ENCODE results near the gene SMAD6.

SMAD6 gene

GRCh38 chr15:66741646-66742045 is 39.6 kb downstream of the SMAD6 start:
- Histone ChIP-seq H3K27ac (ENCODE audit: low read length) (no peak overlapping the region), H3K36me3 (replicated peaks; ENCODE audit: insufficient read depth, low read length) (no peaks in the 10 kb centered on the region)

GRCh38 chr15:66742286-66742685 is 40.2 kb downstream of the SMAD6 start:
- no peak for DNase-seq
- Histone ChIP-seq H3K9me3 (replicated peaks; ENCODE audit: insufficient read depth, low read length) (no peaks in the 10 kb centered on the region), H3K9me2 (replicated peaks; ENCODE audit: insufficient read depth, low read length) (no peaks in the 10 kb centered on the region), H3K79me2 (ENCODE audit: low read length) (no peaks in the 10 kb centered on the region), H2AFZ (ENCODE audit: low read length) (no peak overlapping the region), H3K27me3 (replicated peaks; ENCODE audit: insufficient read depth, low read length) (no peaks in the 10 kb centered on the region), H3F3A (ENCODE audit: insufficient read depth, low read length) (no peaks in the 10 kb centered on the region), H4K20me1 (ENCODE audit: insufficient read depth, low read length) (no peaks in the 10 kb centered on the region), H3K36me3 (replicated peaks; ENCODE audit: insufficient read depth, low read length) (no peaks in the 10 kb centered on the region), H3K9ac (ENCODE audit: low read length) (no peak overlapping the region), H3K4me2 (ENCODE audit: low read depth, low read length) (no peak overlapping the region), H3K27ac (ENCODE audit: low read length) (no peak overlapping the region), H3K4me3 (ENCODE audit: low read length) (no peak overlapping the region), H3K4me1 (ENCODE audit: low read length) (no peaks in the 10 kb centered on the region)
- TF ChIP-seq EZH2 (optimal IDR thresholded peaks at IDR 0.05; ENCODE audit: low read depth, low read length) (no peak), EZH2phosphoT487 (IDR thresholded peaks at IDR 0.05; ENCODE audit: low read length) (no peak), CTCF (IDR thresholded peaks at IDR 0.05; ENCODE audit: low read length) (no peak)

More at GRCh38 chr15:66741646-66742045, 39.6 kb downstream of the SMAD6 start:
- Histone ChIP-seq H3K27me3 (replicated peaks; ENCODE audit: insufficient read depth, low read length) (no peaks in the 10 kb centered on the region), H3K9ac (ENCODE audit: low read length) (no peak overlapping the region), H3K9me3 (replicated peaks; ENCODE audit: insufficient read depth, low read length) (no peaks in the 10 kb centered on the region), H3K9me2 (replicated peaks; ENCODE audit: insufficient read depth, low read length) (no peaks in the 10 kb centered on the region), H3F3A (ENCODE audit: insufficient read depth, low read length) (no peaks in the 10 kb centered on the region), H2AFZ (ENCODE audit: low read length) (no peak overlapping the region), H4K20me1 (ENCODE audit: insufficient read depth, low read length) (no peaks in the 10 kb centered on the region), H3K4me2 (ENCODE audit: low read depth, low read length) (no peak overlapping the region), H3K79me2 (ENCODE audit: low read length) (no peaks in the 10 kb centered on the region), H3K4me1 (ENCODE audit: low read length) (no peaks in the 10 kb centered on the region), H3K4me3 (ENCODE audit: low read length) (no peak overlapping the region)
- TF ChIP-seq EZH2phosphoT487 (IDR thresholded peaks at IDR 0.05; ENCODE audit: low read length): no peak
- DNase-seq: no peak

- no peaks in the 10 kb centered on the region for H4K20me1 ChIP-seq (ENCODE audit: insufficient read depth, low read length)
- no peak overlapping the region for H3K9ac ChIP-seq (ENCODE audit: low read length)
- no peaks in the 10 kb centered on the region for H3K27me3 ChIP-seq (replicated peaks; ENCODE audit: insufficient read depth, low read length)
- DNase-seq: no peak
- no peak overlapping the region for H3K27ac ChIP-seq (ENCODE audit: low read length)
- no peaks in the 10 kb centered on the region for H3K9me2 ChIP-seq (replicated peaks; ENCODE audit: insufficient read depth, low read length)
- TF ChIP-seq CTCF (IDR thresholded peaks at IDR 0.05; ENCODE audit: low read length) (no peak), EZH2phosphoT487 (IDR thresholded peaks at IDR 0.05; ENCODE audit: low read length) (no peak), EZH2 (optimal IDR thresholded peaks at IDR 0.05; ENCODE audit: low read depth, low read length) (no peak)
- no peak overlapping the region for H3K4me2 ChIP-seq (ENCODE audit: low read depth, low read length)
- H3K4me1 ChIP-seq (ENCODE audit: low read length): no peaks in the 10 kb centered on the region
- no peaks in the 10 kb centered on the region for H3K9me3 ChIP-seq (replicated peaks; ENCODE audit: insufficient read depth, low read length)
- no peaks in the 10 kb centered on the region for H3K36me3 ChIP-seq (replicated peaks; ENCODE audit: insufficient read depth, low read length)
- no peaks in the 10 kb centered on the region for H3K79me2 ChIP-seq (ENCODE audit: low read length)
- H3F3A ChIP-seq (ENCODE audit: insufficient read depth, low read length): no peaks in the 10 kb centered on the region
- no peak overlapping the region for H3K4me3 ChIP-seq (ENCODE audit: low read length)
- no peak overlapping the region for H2AFZ ChIP-seq (ENCODE audit: low read length)
Observed at GRCh38 chr15:66743204-66743603, 41.2 kb downstream of the SMAD6 start.

GRCh38 chr15:66743703-66744536 is 41.9 kb downstream of the SMAD6 start:
- Histone ChIP-seq H3K9ac (ENCODE audit: low read length) (no peak overlapping the region), H3K36me3 (replicated peaks; ENCODE audit: insufficient read depth, low read length) (no peaks in the 10 kb centered on the region), H3K27me3 (replicated peaks; ENCODE audit: insufficient read depth, low read length) (no peaks in the 10 kb centered on the region), H3F3A (ENCODE audit: insufficient read depth, low read length) (no peaks in the 10 kb centered on the region), H2AFZ (ENCODE audit: low read length) (no peak overlapping the region), H3K9me2 (replicated peaks; ENCODE audit: insufficient read depth, low read length) (no peaks in the 10 kb centered on the region), H4K20me1 (ENCODE audit: insufficient read depth, low read length) (no peaks in the 10 kb centered on the region), H3K4me1 (ENCODE audit: low read length) (no peaks in the 10 kb centered on the region), H3K27ac (ENCODE audit: low read length) (no peak overlapping the region), H3K4me3 (ENCODE audit: low read length) (no peak overlapping the region), H3K4me2 (ENCODE audit: low read depth, low read length) (no peak overlapping the region), H3K79me2 (ENCODE audit: low read length) (no peaks in the 10 kb centered on the region), H3K9me3 (replicated peaks; ENCODE audit: insufficient read depth, low read length) (no peaks in the 10 kb centered on the region)
- DNase-seq: no peak
- TF ChIP-seq EZH2 (optimal IDR thresholded peaks at IDR 0.05; ENCODE audit: low read depth, low read length): no peak
- no peak for TF ChIP-seq EZH2phosphoT487 (IDR thresholded peaks at IDR 0.05; ENCODE audit: low read length)
- TF ChIP-seq CTCF (IDR thresholded peaks at IDR 0.05; ENCODE audit: low read length): no peak

All from MM.1S (cell line).